ENCODE results near the gene SFPQ. TPM values are rescaled to one million over a fixed set of nuclear protein-coding genes. Genes with fewer than 3 reads are reported as not detected.

SFPQ gene
- total and polyA plus RNA-seq, 2 donors (not counting 1 experiment from before 2014, with no cell fraction given) = 192 to 411 TPM

DNA sequence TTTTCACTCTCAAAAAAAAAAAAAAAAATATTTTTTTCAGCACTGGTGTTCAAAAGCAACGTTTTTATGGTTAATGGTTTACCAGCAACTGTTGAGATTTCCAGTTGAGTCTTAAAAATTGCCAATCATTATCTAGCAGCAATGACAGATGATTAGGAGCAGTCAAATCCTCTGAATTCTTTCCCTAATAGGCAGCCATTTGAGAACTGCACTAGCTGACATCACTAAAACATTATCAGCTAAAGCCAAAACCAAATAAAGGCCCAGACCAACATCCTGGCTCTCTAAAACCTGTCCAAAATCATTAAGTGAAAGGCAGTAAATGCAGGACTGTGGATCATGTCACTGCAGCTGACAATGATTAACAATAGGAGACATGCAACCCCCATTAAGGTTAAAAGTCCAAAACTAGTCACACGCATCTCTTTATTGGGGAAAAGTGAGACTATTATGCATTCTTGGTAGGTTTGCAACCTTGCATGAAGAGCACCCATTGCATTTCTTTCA is 14.0 kb downstream of the SFPQ start:
- Mint-ChIP-seq H3K4me3 (no peak overlapping the region), H3K4me1 (peaks cover 24% of the 10 kb centered on the region), H3K9me3 (ENCODE audit: insufficient read depth) (no peaks in the 10 kb centered on the region), H3K27me3 (no peaks in the 10 kb centered on the region), H3K27ac (no peak overlapping the region)
- Histone ChIP-seq H3K9me3 (ENCODE audit: control extremely low read depth in 1 of 3, control insufficient read depth in 2 of 3, insufficient read depth in 1 of 3, low read length in 2 of 3) (no peaks in the 10 kb centered on the region), H3K9ac (ENCODE audit: low read length) (no peak overlapping the region), H4K20me1 (ENCODE audit: control insufficient read depth, insufficient read depth, low read length, poor library complexity, severe bottlenecking) (peaks cover 35% of the 10 kb centered on the region), H3K36me3 (replicated peaks in 1 of 2; ENCODE audit: control extremely low read depth in 1 of 2, control insufficient read depth in 1 of 2, extremely low read depth in 1 of 2, insufficient read depth in 2 of 2, low read length in 1 of 2) (peaks cover 8 to 83% of the 10 kb centered on the region in 2 experiments), H3K4me1 (ENCODE audit: control insufficient read depth in 2 of 2, insufficient read depth in 2 of 2, low read length in 2 of 2) (no peaks in the 10 kb centered on the region), H3K4me2 (replicated peaks; ENCODE audit: low read depth, low read length, poor library complexity, severe bottlenecking) (no peak overlapping the region), H3K4me3 (ENCODE audit: control extremely low read depth in 1 of 5, extremely low read depth in 1 of 5, insufficient read depth in 1 of 5, low read depth in 2 of 5, low read length in 4 of 5) (no peak overlapping the region), H3K27ac (ENCODE audit: low read length in 2 of 2) (no peak overlapping the region), H3K79me2 (ENCODE audit: control insufficient read depth, insufficient read depth, low read length) (peaks cover 11% of the 10 kb centered on the region), H3K27me3 (replicated peaks in 1 of 4; ENCODE audit: control extremely low read depth in 1 of 4, control insufficient read depth in 3 of 4, insufficient read depth in 4 of 4, low read length in 3 of 4) (no peaks in the 10 kb centered on the region), H2AFZ (ENCODE audit: insufficient read depth, low read depth, low read length, poor library complexity, severe bottlenecking) (no peak overlapping the region)
- ChIA-PET POLR2A (interaction anchor here (0.9 to 1.3 kb wide), 2 partner anchors 10 to 14 kb away, joined by 3 read pairs; partner anchors contain the start of gene SFPQ), CTCF (interaction anchor here (0.7 kb wide), 1 partner anchor 48 kb away, joined by 3 read pairs; no protein-coding TSS in a partner anchor)
- no CpG with 5 or more reads among the region's 2 CpGs for WGBS (ENCODE audit: insufficient coverage)
- no peak for ATAC-seq (ENCODE audit: low read depth)
- DNase-seq = no peak
- intact Hi-C loops (cut with micrococcal nuclease) = no loop called here
- no peak for TF ChIP-seq EZH2 (IDR thresholded peaks at IDR 0.05; ENCODE audit: borderline replicate concordance, insufficient read depth, low read depth, low read length, poor library complexity, severe bottlenecking)
- TF ChIP-seq, protein P1, sequence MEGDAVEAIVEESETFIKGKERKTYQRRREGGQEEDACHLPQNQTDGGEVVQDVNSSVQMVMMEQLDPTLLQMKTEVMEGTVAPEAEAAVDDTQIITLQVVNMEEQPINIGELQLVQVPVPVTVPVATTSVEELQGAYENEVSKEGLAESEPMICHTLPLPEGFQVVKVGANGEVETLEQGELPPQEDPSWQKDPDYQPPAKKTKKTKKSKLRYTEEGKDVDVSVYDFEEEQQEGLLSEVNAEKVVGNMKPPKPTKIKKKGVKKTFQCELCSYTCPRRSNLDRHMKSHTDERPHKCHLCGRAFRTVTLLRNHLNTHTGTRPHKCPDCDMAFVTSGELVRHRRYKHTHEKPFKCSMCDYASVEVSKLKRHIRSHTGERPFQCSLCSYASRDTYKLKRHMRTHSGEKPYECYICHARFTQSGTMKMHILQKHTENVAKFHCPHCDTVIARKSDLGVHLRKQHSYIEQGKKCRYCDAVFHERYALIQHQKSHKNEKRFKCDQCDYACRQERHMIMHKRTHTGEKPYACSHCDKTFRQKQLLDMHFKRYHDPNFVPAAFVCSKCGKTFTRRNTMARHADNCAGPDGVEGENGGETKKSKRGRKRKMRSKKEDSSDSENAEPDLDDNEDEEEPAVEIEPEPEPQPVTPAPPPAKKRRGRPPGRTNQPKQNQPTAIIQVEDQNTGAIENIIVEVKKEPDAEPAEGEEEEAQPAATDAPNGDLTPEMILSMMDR (IDR thresholded peaks at IDR 0.05) = no peak

DNA sequence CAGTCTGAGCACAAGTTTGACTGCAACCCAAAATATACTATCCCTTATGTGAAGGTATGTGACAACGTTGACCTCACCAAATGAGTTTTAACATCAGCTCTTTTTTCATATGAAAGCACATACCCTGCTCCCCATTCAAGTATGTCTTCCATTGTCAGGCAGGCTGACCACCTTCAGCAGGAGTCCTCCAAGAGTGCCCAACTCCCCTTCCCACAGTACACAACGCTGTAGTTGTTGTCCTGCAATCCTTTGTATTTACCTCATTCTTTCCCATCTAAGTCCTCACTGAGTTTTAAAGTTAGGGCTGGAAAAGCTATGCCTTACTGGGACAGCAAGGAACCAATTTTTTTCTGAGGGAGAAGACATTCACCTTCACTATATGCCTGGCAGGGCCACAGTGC is 14.7 kb downstream of the SFPQ start:
- H3K27ac ChIP-seq (ENCODE audit: low read length in 2 of 2) = no peak overlapping the region
- peaks cover 5% of the 10 kb centered on the region for H3K79me2 ChIP-seq (ENCODE audit: control insufficient read depth, insufficient read depth, low read length)
- ChIA-PET CTCF (no interaction called here), POLR2A (interaction anchor here (0.9 kb wide), 1 partner anchor 15 kb away, joined by 3 read pairs; the partner anchor contains the start of gene SFPQ)
- intact Hi-C loops (cut with micrococcal nuclease) = no loop called here
- no peaks in the 10 kb centered on the region for H3K27me3 Mint-ChIP-seq
- H3K27ac Mint-ChIP-seq = peak overlapping the region; percentile 60
- H3K9me3 ChIP-seq (ENCODE audit: control extremely low read depth in 1 of 3, control insufficient read depth in 2 of 3, insufficient read depth in 1 of 3, low read length in 2 of 3) = no peaks in the 10 kb centered on the region
- no peak overlapping the region for H3K9ac ChIP-seq (ENCODE audit: low read length)
- WGBS (ENCODE audit: insufficient coverage) = 78% methylated on average over 1 of the region's 2 CpGs
- H3K9me3 Mint-ChIP-seq (ENCODE audit: insufficient read depth) = no peaks in the 10 kb centered on the region
- H3K4me3 Mint-ChIP-seq = no peak overlapping the region
- no peak overlapping the region for H3K4me2 ChIP-seq (replicated peaks; ENCODE audit: low read depth, low read length, poor library complexity, severe bottlenecking)
- no peak overlapping the region for H3K4me3 ChIP-seq (ENCODE audit: control extremely low read depth in 1 of 5, extremely low read depth in 1 of 5, insufficient read depth in 1 of 5, low read depth in 2 of 5, low read length in 4 of 5)
- no peak overlapping the region for H2AFZ ChIP-seq (ENCODE audit: insufficient read depth, low read depth, low read length, poor library complexity, severe bottlenecking)
- ATAC-seq (ENCODE audit: low read depth) = no peak
- TF ChIP-seq, protein P1 (IDR thresholded peaks at IDR 0.05) = no peak
- TF ChIP-seq EZH2 (IDR thresholded peaks at IDR 0.05; ENCODE audit: borderline replicate concordance, insufficient read depth, low read depth, low read length, poor library complexity, severe bottlenecking) = no peak
- H3K4me1 ChIP-seq (ENCODE audit: control insufficient read depth in 2 of 2, insufficient read depth in 2 of 2, low read length in 2 of 2) = no peaks in the 10 kb centered on the region
- DNase-seq = no peak
- peaks cover 24% of the 10 kb centered on the region for H3K4me1 Mint-ChIP-seq
- no peaks in the 10 kb centered on the region for H3K27me3 ChIP-seq (replicated peaks in 1 of 4; ENCODE audit: control extremely low read depth in 1 of 4, control insufficient read depth in 3 of 4, insufficient read depth in 4 of 4, low read length in 3 of 4)
- H3K36me3 ChIP-seq (replicated peaks in 1 of 2; ENCODE audit: control extremely low read depth in 1 of 2, control insufficient read depth in 1 of 2, extremely low read depth in 1 of 2, insufficient read depth in 2 of 2, low read length in 1 of 2) = peaks cover 8 to 77% of the 10 kb centered on the region in 2 experiments
- H4K20me1 ChIP-seq (ENCODE audit: control insufficient read depth, insufficient read depth, low read length, poor library complexity, severe bottlenecking) = peaks cover 35% of the 10 kb centered on the region
